Heart left ventricle (tissue), 16 donors: ENCODE measurements around the gene GPR135. TPM values are rescaled to one million over a fixed set of nuclear protein-coding genes. Genes with fewer than 3 reads are reported as not detected.
A peak's percentile ranks its signal among the peaks of the same experiment; 100 is the strongest.

ENCODE experiments used
- ATAC-seq, 4 donors: fragments of 200-7000 bp; cut with Tn5 transposase; one replicate each; pipeline ENCODE4 v1.9.1; 2020 to 2022; ENCODE audit warnings: moderate library complexity in 4 of 4, mild to moderate bottlenecking in 3 of 4, moderate number of reproducible peaks in 1 of 4
- DNase-seq, 5 donors: peaks; one replicate each; pipeline ENCODE4 v3.0.0-alpha.2; 2020
- H3K27ac ChIP-seq, 12 donors: fragments of 200-600 bp; sonication (generic) in 4 of 12; one replicate each; pipeline versions ENCODE4 v1.5.0 to v1.8.0; 2016 to 2022; ENCODE audit warnings: mild to moderate bottlenecking in 2 of 12
- H3K27me3 ChIP-seq, 9 donors: fragments of 200-600 bp; sonication (generic) in 2 of 9; one replicate each; pipeline versions ENCODE4 v1.5.1 to v1.8.0; 2016 to 2022; ENCODE audit warnings: mild to moderate bottlenecking in 3 of 9
- H3K36me3 ChIP-seq, 9 donors: fragments of 200-600 bp; sonication (generic) in 2 of 9; one replicate each; pipeline versions ENCODE4 v1.5.0 to v1.8.0; 2018 to 2022; ENCODE audit warnings: mild to moderate bottlenecking in 2 of 9
- H3K4me1 ChIP-seq, 12 donors: fragments of 200-600 bp; sonication (generic) in 4 of 12; one replicate each; pipeline versions ENCODE4 v1.5.0 to v1.8.0; 2016 to 2022; ENCODE audit warnings: mild to moderate bottlenecking in 3 of 12
- H3K4me3 ChIP-seq, 12 donors: fragments of 200-600 bp; sonication (generic) in 4 of 12; one replicate each; pipeline versions ENCODE4 v1.5.0 to v1.8.0; 2017 to 2022; ENCODE audit warnings: mild to moderate bottlenecking in 9 of 12, moderate library complexity in 4 of 12
- H3K9me3 ChIP-seq, 12 donors: fragments of 200-600 bp; sonication (generic) in 4 of 12; one replicate each; pipeline versions ENCODE4 v1.5.0 to v1.8.0; 2016 to 2022; ENCODE audit warnings: mild to moderate bottlenecking in 1 of 12
- POLR2A ChIP-seq, 2 donors: fragments of 450-650 bp; IDR thresholded peaks; one replicate each; pipeline ENCODE4 v1.6.1; 2017; ENCODE audit warnings: antibody characterized with exemption in 2 of 2, mild to moderate bottlenecking in 2 of 2, moderate library complexity in 2 of 2
- WGBS, 4 donors: extraction: QIAGEN DNeasy Blood & Tissue Kit in 2 of 4; methylation state at CpG; one replicate each; pipeline versions ENCODE4 v1.1.5 to v1.1.7; 2013 to 2018; 5-methylcytosine and 5-hydroxymethylcytosine counted together
- intact Hi-C, 10 donors: fragments of 100-400 bp; cut with DNase I; formaldehyde crosslinking; loops; one replicate each; pipeline versions ENCODE4 v1.11.1 to v1.14.2; 2022
- polyA plus RNA-seq, 2 donors: library from polyadenylated mRNA; stranded (reverse); fragments of 200-250 nt; gene quantifications; one replicate each; pipeline ENCODE4 v1.2.3, GENCODE V29; 2013
- total RNA-seq, 9 donors: library from RNA; depleted of rRNA in 2 of 9; stranded (reverse); fragments of >200 nt in 2 of 9; fragmentation: NEBNext Ultra II Directional in 3 of 9; extraction: Animal tissue kit (Norgen Biotek cat#: 25700) in 3 of 9; gene quantifications; one replicate each; pipeline versions ENCODE4 v1.1.0 to v1.2.4, GENCODE V29; 2016 to 2023
- TF ChIP-seq, protein P1 (sequence below), 12 donors: fragments of 200-600 bp; sonication (generic) in 4 of 12; IDR thresholded peaks; one replicate each; pipeline versions ENCODE4 v1.5.0 to v1.8.0; 2018 to 2022; ENCODE audit warnings: antibody characterized with exemption in 12 of 12, mild to moderate bottlenecking in 5 of 12
- donor health status: ischemic (EF 13 %, LVEDD 7.1; RV severe dilation, severe dysfunction).
- donor health status: healthy with polysubstance abuse.
- donor health status: DM: no; HTN: yes; CAD: no.
- donor health status: DM: no; HTN: no; CAD: no.
- donor health status: ischemic (EF 25% LVEDD 6.9; RV normal size, moderate dysfunction).
- donor health status: ischemic (EF 25% LVEDD 5.7; RV mildly dilated, moderate dysfunction).
- donor health status: healthy.
- donor health status: DM: yes; HTN: yes; CAD: no.
- donor health status: ischemic (EF 35%, LVEDD 5.7; RV mildly dilated, moderate dysfunction).
- donor health status: nonischemic (EF 11% LVEDD 7.7; RV severe dilation, severe dysfunction).
- donor health status: DM: yes; HTN: yes; CAD: no.
- donor health status: PGD.
- donor health status: ischemic (EF 29% LVEDD 5.4; RV normal size, mild dysfunction).
- donor health status: nonischemic (EF 23%, LVEDD 6.1; RV moderate dilation, normal function).

GPR135 gene
- total and polyA plus RNA-seq, 11 donors, result 0.84 to 2.7 (median 2.1) TPM

DNA sequence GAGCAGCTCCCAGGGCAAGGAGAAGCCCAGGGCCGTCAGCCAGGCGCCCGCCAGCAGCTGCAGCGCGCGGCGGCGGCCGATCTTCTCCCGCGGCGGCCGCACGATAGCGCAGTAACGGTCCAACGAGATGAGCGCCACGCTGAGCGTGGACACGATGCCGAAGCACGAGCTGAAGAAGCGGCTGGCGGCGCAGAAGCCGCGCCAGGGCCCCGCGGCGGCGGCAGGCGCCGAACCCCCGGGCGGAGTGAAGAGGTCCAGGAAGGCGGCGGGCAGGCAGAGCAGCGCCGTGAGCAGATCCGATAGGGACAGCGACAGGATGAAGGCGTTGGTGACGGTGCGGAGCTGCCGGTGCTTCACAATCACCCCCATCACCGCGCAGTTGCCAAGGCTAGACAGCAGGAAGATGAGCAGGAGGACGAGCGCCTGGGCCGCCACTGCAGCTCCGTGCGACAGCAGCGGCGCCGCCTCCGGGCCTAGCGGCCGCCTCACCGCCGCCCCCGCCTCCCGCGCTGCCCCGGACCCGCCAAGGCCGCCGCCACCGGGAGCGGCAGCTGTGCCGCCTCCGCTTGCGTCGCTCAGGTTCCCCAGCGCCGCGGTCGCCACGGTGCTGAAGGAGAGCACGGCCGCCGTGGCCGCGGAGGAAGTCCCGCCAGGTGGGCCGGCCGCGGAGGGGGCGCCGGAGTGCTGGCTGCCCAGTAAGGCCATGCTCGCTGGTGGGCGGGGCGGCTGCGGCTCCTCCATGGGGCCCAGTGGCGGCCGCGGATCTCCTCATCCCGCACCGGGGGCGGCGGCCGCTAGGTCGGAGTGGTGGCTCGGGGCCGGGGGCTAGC lies 479 bp downstream of the GPR135 start:
- H3K36me3 ChIP-seq, result peaks cover 0 to 25% (median 8%) of the 10 kb centered on the region in 9 donors
- peak; percentile 67 to 75 (median 73) for DNase-seq
- H3K4me1 ChIP-seq, result peaks cover 4 to 17% (median 7%) of the 10 kb centered on the region in 12 donors
- 0 to 1% (median 1%) methylated on average over 40 to 105 of the region's 105 CpGs for WGBS, 4 donors
- intact Hi-C loops, result no loop called here
- peak overlapping the region in 9 of 12 donors; percentile 31 to 82 (median 58) for H3K27ac ChIP-seq
- peak; percentile 38 to 94 (median 88) for ATAC-seq
- peak overlapping the region; percentile 46 to 75 (median 64) for H3K4me3 ChIP-seq
- no peak for TF ChIP-seq POLR2A (IDR thresholded peaks at IDR 0.05)
- TF ChIP-seq, protein P1, sequence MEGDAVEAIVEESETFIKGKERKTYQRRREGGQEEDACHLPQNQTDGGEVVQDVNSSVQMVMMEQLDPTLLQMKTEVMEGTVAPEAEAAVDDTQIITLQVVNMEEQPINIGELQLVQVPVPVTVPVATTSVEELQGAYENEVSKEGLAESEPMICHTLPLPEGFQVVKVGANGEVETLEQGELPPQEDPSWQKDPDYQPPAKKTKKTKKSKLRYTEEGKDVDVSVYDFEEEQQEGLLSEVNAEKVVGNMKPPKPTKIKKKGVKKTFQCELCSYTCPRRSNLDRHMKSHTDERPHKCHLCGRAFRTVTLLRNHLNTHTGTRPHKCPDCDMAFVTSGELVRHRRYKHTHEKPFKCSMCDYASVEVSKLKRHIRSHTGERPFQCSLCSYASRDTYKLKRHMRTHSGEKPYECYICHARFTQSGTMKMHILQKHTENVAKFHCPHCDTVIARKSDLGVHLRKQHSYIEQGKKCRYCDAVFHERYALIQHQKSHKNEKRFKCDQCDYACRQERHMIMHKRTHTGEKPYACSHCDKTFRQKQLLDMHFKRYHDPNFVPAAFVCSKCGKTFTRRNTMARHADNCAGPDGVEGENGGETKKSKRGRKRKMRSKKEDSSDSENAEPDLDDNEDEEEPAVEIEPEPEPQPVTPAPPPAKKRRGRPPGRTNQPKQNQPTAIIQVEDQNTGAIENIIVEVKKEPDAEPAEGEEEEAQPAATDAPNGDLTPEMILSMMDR (IDR thresholded peaks at IDR 0.05), result no peak
- no peaks in the 10 kb centered on the region for H3K9me3 ChIP-seq
- H3K27me3 ChIP-seq, result peaks cover 0 to 16% (median 0%) of the 10 kb centered on the region in 9 donors

DNA sequence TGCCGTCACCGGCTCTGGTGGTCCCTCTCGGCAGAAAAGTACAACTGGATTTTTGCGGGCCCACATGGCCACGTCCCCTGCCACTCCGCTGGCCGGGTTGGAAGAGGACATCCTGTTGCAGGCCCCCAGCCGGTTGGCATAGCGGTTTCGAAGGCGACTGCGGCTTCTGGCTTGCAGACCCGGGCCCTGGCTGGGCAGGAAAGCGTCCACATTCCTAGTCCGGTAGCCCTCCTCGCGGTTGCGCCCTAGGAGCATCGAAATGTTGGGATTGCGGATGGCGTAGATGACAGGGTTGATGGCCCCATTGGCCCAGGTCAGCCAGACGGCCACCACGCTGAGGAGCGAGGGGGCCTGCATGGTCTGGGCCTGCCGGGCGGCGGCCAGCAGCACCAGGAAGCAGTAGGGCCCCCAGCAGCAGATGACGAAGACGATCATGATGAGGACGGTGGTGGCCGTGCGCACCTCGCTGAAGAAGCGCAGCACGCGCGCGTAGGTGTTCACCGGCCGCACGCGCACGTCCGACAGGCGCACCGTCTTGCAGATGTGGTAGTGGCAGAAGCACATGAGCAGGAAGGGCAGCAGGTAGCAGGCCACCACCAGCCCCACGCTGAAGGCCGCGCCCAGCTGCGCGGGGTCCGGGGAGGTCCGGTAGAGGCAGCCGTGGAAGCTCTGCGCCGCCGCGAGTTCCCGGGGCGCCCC lies 1.2 kb downstream of the GPR135 start:
- intact Hi-C loops, result no loop called here
- Histone ChIP-seq H3K27ac (peak overlapping the region in 8 of 12 donors; percentile 31 to 82 (median 60)), H3K27me3 (peaks cover 0 to 16% (median 0%) of the 10 kb centered on the region in 9 donors), H3K9me3 (no peaks in the 10 kb centered on the region), H3K4me3 (peak overlapping the region; percentile 46 to 75 (median 64)), H3K4me1 (peaks cover 4 to 17% (median 7%) of the 10 kb centered on the region in 12 donors), H3K36me3 (peaks cover 0 to 21% (median 8%) of the 10 kb centered on the region in 9 donors)
- DNase-seq (peak in 1 of 5 donors; percentile 63), ATAC-seq (peak in 2 of 4 donors; percentile 9 to 11)
- TF ChIP-seq POLR2A (IDR thresholded peaks at IDR 0.05), result no peak
- TF ChIP-seq, protein P1 (IDR thresholded peaks at IDR 0.05), result no peak
- 36 to 55% (median 37%) methylated on average over 31 to 60 of the region's 60 CpGs for WGBS, 4 donors

DNA sequence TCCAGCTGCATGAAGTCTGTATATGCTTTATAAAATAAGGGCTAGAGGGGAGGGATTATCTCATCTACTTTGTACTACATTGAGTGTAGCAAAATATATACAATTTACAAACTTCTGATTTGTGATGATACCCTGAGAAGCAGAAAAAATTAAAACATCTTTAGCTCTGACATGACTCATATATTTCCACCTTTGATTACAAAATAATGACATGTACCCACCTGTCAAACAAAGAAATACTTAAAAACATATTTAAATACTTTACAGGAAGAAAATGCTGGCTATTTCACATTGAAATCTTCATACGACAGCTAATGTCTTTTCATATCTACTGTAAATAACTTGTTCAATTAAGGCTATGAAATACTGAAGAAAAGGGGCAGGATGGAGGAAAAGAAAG lies 3.3 kb downstream of the GPR135 start:
- H3K36me3 ChIP-seq, result peaks cover 0 to 26% (median 10%) of the 10 kb centered on the region in 9 donors
- intact Hi-C loops, result no loop called here
- H3K27me3 ChIP-seq, result peaks cover 0 to 16% (median 0%) of the 10 kb centered on the region in 9 donors
- H3K27ac ChIP-seq, result no peak overlapping the region
- DNase-seq, result no peak
- ATAC-seq, result no peak
- TF ChIP-seq, protein P1 (IDR thresholded peaks at IDR 0.05), result no peak
- TF ChIP-seq POLR2A (IDR thresholded peaks at IDR 0.05), result no peak
- H3K4me1 ChIP-seq, result peaks cover 4 to 17% (median 7%) of the 10 kb centered on the region in 12 donors
- WGBS, 4 donors, result 95 to 100% (median 97%) methylated on average over 1 of the region's 1 CpG
- no peak overlapping the region for H3K4me3 ChIP-seq
- H3K9me3 ChIP-seq, result no peaks in the 10 kb centered on the region

DNA sequence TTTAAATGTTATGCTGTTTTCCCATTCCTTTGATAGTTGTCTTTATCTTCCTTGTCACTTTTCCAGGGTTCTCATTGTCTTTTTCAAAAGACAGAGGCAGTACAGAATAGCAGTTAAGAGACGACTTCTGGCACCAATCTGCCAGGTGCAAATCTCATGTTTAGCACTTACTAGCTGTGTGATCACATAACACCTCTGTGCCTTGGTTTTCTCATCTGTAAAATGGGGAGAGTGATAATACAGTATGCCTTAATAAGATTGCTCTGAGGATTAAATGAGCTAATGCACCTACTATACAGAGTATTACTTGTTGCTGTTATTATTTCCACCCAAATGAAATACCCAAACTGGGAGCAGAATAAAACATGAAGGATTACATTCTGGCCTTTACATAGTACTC lies 4.8 kb downstream of the GPR135 start:
- H3K4me3 ChIP-seq, result no peak overlapping the region
- TF ChIP-seq, protein P1 (IDR thresholded peaks at IDR 0.05), result no peak
- TF ChIP-seq POLR2A (IDR thresholded peaks at IDR 0.05), result no peak
- WGBS, 4 donors, result 94 to 100% (median 97%) methylated on average over 1 of the region's 1 CpG
- H3K27me3 ChIP-seq, result peaks cover 0 to 15% (median 0%) of the 10 kb centered on the region in 9 donors
- H3K27ac ChIP-seq, result no peak overlapping the region
- H3K4me1 ChIP-seq, result peaks cover 4 to 15% (median 7%) of the 10 kb centered on the region in 12 donors
- peaks cover 0 to 41% (median 15%) of the 10 kb centered on the region in 9 donors for H3K36me3 ChIP-seq
- intact Hi-C loops, result no loop called here
- H3K9me3 ChIP-seq, result no peaks in the 10 kb centered on the region
- no peak for ATAC-seq
- DNase-seq, result no peak
